Loucy (cell line): Measurements from ENCODE around the gene NOS2.

Experiments
- EZH2phosphoT487 ChIP-seq: fragments of 200-600 bp; IDR thresholded peaks from 2 replicates; pipeline ENCODE4 v1.6.1; 2018; ENCODE audit warnings: antibody characterized with exemption, mild to moderate bottlenecking, moderate library complexity, borderline replicate concordance
- TF ChIP-seq, protein P1 (sequence below): fragments of 200-600 bp; sonication (generic); conservative IDR thresholded peaks from 2 replicates; pipeline ENCODE4 v1.5.1; 2014; ENCODE audit warnings: mild to moderate bottlenecking, antibody characterized with exemption, low read length

DNA sequence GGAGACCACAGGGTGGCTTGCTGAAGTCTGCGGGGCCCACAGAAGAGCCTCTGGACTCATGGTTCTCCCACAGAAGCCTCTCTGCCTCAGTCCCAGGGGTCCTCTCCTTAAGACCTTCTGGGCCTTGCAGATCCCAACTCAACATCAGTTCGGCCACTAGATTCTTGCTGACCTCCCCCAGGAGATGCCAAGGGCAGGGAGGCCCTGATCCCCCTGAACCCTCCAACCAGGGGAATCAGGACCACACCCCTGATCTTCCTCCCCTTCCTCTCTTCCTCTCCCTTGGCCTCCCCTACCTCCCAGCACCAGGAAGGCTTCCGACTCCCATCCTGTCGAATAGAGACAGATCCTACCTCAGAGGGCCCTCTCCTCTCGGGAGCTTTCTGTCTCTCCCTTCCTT, 53.4 kb downstream of the NOS2 start:
- TF ChIP-seq, protein P1, sequence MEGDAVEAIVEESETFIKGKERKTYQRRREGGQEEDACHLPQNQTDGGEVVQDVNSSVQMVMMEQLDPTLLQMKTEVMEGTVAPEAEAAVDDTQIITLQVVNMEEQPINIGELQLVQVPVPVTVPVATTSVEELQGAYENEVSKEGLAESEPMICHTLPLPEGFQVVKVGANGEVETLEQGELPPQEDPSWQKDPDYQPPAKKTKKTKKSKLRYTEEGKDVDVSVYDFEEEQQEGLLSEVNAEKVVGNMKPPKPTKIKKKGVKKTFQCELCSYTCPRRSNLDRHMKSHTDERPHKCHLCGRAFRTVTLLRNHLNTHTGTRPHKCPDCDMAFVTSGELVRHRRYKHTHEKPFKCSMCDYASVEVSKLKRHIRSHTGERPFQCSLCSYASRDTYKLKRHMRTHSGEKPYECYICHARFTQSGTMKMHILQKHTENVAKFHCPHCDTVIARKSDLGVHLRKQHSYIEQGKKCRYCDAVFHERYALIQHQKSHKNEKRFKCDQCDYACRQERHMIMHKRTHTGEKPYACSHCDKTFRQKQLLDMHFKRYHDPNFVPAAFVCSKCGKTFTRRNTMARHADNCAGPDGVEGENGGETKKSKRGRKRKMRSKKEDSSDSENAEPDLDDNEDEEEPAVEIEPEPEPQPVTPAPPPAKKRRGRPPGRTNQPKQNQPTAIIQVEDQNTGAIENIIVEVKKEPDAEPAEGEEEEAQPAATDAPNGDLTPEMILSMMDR = no peak
- TF ChIP-seq EZH2phosphoT487 = no peak
